GM19035 (cell line): ENCODE measurements around the gene LYRM4.

ENCODE experiments used
- ATAC-seq: cut with Tn5 transposase; IDR thresholded peaks from one replicate; pipeline ENCODE4 v1.9.1; 2021; ENCODE audit not compliant: unreplicated experiment

Gene LYRM4

GRCh38 chr6:5149891-5150290 lies 110.9 kb downstream of the LYRM4 start:
- ATAC-seq, result no peak

GRCh38 chr6:5149159-5149704 lies 111.5 kb downstream of the LYRM4 start:
- no peak for ATAC-seq

- ATAC-seq, result no peak
Measured at GRCh38 chr6:5146398-5146797, 114.4 kb downstream of the LYRM4 start.

GRCh38 chr6:5143634-5144311 lies 117.0 kb downstream of the LYRM4 start:
- peak; percentile 50 for ATAC-seq

- no peak for ATAC-seq
Measured at GRCh38 chr6:5142915-5143314, 117.8 kb downstream of the LYRM4 start.

- ATAC-seq, result no peak
Measured at GRCh38 chr6:5142131-5142530, 118.6 kb downstream of the LYRM4 start.

- no peak for ATAC-seq
Measured at GRCh38 chr6:5141046-5141445, 119.7 kb downstream of the LYRM4 start.

- no peak for ATAC-seq
Measured at GRCh38 chr6:5139828-5140771, 120.7 kb downstream of the LYRM4 start.

GRCh38 chr6:5138995-5139827 lies 121.5 kb downstream of the LYRM4 start:
- no peak for ATAC-seq

GRCh38 chr6:5136851-5137250 lies 123.9 kb downstream of the LYRM4 start:
- ATAC-seq, result no peak

GRCh38 chr6:5135788-5136376 lies 124.9 kb downstream of the LYRM4 start:
- peak; percentile 50 for ATAC-seq

GRCh38 chr6:5133943-5134342 lies 126.8 kb downstream of the LYRM4 start:
- ATAC-seq, result no peak

- peak; percentile 66 for ATAC-seq
Measured at GRCh38 chr6:5132731-5133130, 128.0 kb downstream of the LYRM4 start.

- ATAC-seq, result no peak
Measured at GRCh38 chr6:5130135-5130866, 130.4 kb downstream of the LYRM4 start.

GRCh38 chr6:5128351-5128750 lies 132.4 kb downstream of the LYRM4 start:
- no peak for ATAC-seq

GRCh38 chr6:5127106-5127687 lies 133.6 kb downstream of the LYRM4 start:
- no peak for ATAC-seq

GRCh38 chr6:5126214-5126613 lies 134.5 kb downstream of the LYRM4 start:
- ATAC-seq, result no peak

- ATAC-seq, result no peak
Measured at GRCh38 chr6:5125152-5126006, 135.4 kb downstream of the LYRM4 start.

GRCh38 chr6:5124526-5124925 lies 136.2 kb downstream of the LYRM4 start:
- ATAC-seq, result no peak
